Measurements from ENCODE around the gene LCMT1.
A peak's percentile ranks its signal among the peaks of the same experiment; 100 is the strongest.
"Not testable (repeated sequence)": the region's sequence is repeated elsewhere in the genome, so short reads cannot be mapped to it uniquely, and the experiment has no call there.

Gene LCMT1

DNA sequence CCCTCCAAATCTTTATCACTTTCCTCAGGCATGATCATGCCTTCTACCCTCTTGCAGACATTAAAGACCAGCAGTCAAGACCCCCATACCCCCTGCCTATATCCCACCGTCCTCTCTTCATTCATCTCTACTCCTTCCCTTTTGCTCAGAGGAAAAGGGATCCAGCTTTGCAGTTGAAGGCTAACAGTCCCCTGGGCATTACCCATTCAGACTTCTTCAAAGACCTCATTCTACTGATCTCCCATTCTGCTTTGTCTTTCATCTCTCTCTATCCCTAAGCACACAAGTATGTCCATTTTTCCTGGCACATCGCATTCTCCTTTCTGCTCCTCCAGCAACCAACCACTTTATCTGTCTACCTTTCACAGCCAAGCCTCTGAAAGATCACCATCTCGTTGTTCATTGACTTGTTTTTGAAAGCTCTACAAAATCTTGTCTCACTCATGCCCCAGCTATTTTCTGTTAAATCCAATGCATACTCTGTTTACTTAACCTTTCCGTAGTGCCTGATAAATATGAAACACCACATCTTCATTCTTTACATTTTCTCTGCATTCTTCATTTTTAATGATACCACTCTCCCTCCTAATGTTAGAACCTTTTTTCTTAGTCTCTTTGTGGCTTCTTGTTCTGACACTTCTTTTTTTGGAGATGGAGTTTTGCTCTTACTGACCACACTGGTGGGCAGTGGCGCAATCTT lies 14.1 kb upstream of the LCMT1 start:
- no peak for DNase-seq

DNA sequence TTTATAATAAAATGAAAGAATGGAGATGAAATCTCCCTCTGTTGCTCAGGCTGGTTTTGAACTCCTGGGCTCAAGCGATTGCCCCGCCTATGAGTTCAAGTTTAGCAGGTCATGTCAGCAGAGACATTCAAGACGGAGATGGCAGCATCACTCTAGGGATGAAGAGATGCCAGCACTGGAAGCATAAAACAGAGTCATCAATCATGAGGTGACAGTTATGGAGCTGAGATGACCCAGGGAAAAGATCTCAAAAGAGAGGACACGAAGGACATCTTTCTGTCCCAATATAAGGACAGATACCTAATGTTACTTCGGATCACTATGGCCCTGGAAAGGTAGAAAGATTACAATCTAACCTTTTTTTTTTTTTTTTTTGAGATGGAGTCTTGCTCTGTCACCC lies 11.0 kb upstream of the LCMT1 start:
- DNase-seq: no peak

DNA sequence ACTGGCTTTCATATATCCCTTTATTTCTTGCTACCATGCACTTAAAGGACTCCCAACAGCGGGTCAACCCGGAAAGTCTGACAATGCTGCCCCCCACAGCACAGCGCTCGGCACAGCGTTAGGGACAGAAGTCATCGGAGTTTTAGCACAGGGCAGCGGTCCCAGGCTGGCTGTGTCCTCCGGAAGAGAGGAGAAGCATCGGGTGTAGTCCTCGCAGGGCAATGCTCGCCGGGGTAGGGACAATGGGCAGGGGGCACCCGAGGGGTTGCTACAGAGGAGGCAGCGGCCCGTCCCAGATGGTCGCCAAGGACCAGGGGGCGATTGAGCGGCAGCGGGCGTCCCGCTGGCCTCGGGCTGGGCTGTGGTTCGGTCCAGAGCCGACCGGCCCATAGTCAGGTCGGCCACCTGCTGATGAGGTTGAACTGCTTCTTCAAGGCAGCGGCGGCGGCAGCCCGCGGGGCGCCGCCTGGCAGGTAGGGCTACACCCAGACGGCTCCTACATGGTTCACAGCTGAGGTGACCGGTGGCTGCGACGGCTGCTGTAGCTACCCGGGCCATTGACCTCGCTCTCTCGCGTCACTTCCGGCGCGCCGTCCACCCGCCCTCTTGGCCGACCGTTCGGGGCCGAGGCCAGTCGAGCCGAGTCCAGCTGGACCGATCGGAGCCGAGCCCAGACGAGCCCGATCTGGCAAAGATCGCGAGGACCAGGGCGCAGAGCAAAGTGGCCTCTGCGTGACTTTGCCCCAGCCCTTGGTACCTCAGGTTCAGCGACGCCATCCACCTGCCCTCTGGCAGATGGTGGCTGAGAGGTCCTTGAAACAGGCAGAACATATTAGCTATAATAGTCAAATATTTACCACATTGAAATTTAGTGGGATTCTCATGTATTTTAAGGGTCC lies 4.7 kb upstream of the LCMT1 start:
- peak; percentile 83 for DNase-seq

DNA sequence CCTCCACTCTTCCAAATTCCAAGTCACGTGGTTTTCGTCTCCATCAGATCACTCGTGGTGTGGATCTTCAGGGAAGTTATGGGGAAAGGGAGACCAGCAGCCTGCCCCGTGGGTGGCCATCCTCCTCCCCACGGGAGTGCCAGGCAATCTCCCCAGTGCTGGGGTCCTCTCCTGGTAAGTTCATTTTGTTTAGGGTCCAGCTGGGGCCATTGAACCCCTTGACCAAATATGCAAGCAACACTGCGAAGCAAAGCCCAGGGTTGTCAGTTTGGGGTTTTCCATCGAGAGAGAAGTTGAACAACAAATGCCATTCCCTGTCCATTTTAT lies 4.1 kb upstream of the LCMT1 start:
- no peak for DNase-seq

DNA sequence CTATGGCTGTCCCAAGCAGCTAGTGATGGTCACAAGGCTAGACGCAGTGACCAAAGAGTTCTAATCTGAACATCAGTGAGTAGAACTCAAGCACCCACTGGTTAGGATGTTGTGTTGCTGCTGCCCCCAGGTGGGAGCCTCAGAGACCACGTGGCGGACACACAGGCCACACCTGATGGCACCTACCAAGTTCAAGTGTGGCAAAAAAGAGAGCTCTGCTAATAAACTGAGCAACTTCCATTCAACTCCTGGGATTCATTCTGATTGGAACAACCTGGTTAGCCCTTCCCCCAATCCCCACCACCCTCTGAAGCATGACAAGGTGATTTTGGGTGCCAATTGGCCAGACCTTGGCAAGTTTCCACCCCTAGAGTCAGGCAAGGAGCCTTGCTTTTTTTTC lies 3.5 kb upstream of the LCMT1 start:
- DNase-seq: peak; percentile 62

DNA sequence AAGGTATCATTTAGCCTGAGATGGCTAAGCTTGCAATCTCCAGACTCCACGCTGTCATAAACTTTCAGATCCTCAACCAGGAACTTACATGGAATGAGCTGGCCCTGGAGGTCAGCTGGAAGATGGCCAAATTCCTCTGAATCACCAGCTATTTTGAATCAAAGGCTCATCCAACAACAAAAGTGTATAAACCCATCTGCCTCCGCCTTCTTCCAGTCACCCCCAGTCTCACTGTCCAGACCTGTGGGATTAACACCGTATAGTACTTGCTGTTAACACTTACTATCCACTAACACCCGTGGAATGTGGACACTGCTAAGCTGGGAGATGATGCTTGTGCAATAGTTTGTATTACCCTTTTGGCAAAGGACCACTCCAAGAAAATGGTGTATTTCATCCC lies 1.9 kb upstream of the LCMT1 start:
- DNase-seq: no peak

DNA sequence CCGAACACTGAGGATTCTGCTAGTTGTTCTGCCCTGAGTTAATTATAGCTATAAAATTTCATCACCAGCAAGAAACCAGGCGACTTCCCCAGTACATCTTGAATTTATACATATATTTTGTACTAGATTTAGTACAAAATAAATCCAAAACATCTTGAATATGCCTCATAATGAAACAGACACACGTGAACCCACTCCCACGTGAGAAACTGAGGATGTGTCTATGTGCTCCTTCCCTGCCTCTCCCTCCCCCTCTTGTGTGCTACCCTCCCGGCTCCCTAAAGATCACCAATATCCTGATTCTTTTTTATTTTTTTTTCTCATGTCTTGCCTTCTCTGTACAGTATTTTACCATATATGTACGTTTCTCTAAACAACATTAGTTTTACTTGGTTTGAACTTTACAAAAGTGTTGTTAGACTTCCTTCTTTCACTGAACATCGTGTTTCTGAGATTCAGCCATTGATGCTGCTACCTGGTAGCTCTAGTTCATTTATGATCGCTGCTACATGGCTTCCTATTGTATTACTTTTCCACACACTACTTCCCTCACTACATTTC lies 1.1 kb upstream of the LCMT1 start:
- DNase-seq: peak; percentile 14

DNA sequence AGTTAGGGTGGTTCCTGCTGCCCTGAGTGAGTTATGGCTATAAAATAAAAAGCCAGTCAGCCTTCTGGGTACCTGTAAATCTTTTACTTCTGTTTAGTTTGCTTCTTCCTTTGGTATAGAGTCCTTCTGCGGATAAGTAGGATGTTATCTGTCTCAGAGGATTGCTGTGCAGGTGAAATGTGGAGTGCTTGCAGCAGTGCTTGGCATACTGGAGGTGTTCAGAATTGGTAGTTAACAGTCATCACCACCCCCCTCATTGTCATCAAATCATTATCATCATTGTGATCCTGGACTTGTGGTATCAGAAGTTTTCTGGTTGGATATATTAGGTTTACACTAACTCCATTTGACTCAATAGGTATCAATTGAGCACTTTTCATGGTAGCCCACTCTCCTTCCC lies 2.6 kb downstream of the LCMT1 start:
- no peak for DNase-seq

DNA sequence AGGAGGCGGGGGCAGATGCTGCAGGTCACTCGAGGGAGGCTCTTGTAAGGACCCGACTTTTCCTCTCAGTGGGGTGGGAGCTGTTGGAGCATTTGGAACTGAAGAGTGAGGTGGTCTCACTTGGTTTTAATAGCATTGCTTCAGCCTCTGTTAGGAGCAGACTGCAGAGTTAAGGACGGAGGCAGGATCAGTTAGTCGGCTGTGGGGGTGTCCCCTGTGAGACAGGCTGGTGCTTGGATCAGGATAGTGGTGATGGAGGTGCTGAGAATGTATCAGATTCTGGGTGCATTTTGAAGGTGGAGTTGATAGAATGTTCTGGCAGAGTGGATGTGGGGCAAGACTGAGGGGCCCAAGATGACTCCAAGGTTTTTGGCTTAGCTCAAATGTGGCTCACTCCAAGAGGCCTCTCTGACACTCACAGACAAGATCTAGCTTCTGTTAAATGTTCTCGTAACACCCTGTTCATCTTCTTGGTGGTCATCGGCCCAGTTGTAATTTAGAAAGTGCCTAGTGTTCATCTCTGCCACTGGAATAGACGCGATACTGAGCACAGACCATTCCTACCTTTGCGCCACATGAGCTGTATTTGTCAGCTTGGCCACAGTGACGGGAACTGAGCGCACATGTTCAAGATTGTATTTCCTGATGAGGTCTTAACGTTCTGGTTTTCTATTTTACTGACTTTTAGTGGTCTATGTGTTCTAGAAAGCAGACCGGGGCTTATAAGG lies 7.5 kb downstream of the LCMT1 start:
- DNase-seq: no peak

DNA sequence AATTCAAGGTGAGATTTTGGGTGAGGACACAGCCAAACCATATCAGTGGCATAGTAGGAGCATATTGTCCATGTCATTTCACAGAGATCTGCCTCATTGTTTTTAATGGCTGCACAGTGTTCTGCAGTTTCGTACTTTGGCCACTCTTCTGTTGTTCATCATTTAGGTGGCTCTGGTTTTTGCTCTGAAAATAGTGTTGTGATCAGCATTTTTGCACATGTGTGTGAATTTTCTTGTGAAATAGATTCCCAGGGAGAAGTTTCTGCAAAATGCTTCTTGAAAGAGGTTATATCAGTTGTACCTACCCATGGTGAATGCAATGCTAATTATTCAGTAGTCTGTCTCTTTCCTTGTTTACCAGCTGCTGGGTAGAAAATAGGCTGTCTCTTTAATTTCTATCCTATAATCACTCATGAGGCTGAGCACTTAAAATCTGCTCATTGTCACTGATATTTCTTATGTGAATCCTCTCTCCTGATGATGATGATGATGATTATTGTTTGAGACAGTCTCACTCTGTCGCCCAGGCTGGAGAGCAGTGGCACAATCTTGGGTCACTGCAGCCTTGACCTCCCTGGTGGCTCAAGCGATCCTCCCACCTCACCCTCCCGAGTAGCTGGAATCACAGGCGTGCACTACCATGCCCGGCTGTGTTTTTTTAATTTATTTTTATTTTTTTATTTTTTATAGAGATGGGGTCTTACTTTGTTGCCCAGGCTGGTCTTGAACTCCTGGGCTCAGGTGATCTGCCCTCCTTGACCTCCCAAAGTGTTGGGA lies 10.5 kb downstream of the LCMT1 start:
- DNase-seq: no peak

DNA sequence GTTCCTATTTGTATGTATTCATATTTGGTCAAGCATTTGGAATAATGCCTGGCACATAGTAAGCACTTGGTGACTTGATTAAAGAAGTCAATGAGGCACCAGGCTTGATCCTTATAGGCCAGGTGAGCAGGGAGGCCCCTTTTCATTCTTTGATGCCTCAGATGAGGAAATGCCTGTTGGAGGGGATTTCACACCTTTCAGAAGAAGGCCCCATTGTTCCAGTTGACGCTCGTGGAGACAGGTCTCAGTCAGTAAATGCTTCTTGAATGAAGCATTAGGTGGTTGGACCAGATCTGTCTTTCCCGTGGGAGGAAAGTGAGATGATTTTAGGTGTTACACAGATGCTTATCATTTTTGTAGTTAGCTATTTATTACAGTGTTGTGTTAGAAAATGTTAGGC lies 13.0 kb downstream of the LCMT1 start:
- DNase-seq: no peak

DNA sequence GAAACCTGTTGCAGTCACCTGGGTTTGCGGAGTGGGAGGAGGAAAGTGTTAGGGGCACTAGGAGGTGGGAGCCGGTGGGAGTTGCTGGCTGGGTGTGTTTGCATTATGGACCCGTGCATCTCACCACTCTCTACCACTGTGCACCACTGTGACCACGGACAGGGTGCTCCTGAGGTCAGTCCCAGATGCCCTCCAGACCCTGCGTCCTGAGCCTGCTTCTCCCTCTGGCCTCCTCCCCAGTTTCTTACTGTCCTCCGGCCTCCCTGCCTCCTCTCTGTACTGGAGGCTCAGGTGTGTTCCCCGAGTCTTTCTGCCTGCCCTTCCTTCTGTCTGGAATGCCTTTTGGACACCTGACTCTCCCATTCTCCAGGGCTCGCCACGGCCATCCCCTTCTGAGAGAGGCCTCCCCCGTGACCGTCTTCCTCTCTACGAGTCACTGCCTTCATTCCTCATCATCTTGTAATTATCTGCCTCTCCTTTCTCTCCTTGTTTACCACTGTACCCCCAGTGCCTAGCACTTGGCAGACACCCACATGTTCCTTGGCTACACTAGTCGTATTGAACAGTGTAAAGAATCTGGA lies 14.6 kb downstream of the LCMT1 start:
- DNase-seq: not testable (repeated sequence)

DNA sequence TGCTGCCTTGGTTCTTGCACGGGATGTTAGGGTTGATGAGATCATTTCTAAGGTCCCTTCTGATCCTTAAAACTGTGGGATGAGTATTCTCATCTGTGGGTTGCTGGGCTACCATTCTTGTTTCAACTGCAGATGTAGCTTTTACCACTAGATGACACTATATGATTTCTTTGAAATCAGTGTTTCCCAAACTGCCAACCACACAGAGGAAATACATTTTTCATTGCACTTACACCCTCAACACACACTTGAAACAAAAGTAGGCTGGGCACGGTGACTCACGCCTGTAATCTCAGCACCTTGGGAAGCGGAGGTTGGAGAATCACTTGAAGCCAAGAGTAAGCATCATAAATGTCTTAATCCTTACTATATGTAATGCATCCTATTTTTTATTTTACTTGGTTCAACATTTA lies 15.3 kb downstream of the LCMT1 start:
- DNase-seq: peak; percentile 44

DNA sequence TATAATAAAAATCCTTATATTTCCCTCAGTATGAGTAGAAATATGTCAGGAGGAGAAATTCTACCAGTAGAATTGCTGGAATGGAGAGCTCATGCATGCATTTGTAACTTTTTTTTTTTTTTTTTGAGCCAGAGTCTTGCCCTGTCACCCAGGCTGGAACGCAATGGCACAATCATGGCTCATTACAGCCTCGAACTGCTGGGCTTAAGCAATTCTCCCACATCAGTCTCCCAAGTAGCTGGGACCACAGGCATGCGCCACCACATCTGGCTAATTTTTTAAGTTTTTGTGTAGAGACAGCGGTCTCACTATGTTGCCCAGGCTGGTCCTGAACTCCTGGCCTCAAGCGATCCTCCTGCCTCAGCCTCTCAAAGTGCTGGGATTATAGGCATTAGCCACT lies 21.2 kb downstream of the LCMT1 start:
- DNase-seq: not testable (repeated sequence)

DNA sequence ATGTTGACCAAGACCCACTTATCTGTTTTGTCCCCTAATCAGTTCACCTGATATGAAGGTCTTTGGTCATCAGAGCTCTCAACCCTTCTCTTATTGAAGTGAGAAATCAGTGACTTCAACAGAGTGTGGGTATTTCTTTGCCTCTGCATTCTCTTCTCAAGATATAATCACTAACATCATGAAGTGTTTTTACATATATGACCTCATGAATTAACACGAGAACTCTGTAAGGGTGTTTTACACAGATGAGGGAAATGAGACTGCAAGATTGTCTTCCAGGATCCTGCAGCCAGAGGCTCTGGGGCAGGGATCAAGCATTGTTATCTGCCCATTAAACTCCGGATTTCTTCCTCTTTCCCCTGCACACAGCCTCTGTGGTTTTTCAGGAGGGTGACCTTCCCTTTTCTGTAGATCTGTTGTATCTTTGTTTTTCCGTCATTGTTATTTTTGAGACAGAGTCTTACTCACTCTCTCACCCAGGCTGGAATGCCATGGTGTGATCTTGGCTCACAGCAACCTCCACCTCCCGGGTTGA lies 22.7 kb downstream of the LCMT1 start:
- DNase-seq: no peak

DNA sequence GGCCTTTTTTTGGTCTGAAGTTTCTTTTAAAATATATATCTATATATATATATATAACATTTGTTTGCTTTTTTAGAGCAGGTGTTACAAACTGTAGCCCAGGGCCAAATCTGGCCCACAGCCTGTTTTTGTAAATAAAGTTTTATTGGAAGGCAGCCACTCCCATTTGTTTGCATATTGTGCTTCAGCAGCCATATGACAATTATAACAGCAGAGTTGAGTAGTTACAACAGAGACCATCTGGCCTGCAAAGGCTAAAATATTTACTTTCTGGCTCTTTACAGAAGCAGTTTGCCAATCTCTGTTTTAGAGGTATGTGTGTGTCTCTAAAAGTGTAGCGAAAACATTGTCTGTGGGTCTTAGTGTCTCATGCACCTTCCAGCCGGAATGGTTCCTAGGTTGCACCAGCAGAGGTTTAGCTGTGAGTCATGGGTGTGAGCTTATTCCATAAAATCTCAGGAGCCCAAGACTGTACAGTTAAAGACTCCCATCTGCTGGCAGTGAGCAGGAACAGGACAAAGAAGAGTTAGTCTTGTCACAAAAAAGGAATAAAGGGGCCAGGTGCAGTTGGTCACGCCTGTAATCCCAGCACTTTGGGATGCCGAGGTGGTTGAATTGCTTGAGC lies 23.8 kb downstream of the LCMT1 start:
- DNase-seq: no peak

DNA sequence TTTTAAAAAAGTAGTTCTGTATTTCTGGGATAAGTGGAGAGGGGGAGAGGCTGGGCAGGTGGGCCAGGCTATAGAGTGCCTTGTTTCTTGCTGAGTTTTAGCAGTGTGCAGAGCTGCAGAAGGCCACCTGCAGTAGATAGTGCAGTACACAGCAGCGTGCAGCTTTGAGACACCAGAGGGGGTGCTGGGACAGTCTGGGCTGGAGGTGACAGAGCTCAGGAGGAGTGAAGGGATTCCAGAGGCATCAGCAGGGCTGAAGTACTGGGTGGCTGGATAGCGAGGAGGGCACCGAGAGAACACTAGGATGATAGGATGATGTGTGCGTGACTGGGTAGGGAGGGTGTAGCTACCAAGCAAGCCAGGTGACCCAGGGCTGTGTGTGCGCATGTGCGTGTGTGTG lies 26.6 kb downstream of the LCMT1 start:
- DNase-seq: no peak

DNA sequence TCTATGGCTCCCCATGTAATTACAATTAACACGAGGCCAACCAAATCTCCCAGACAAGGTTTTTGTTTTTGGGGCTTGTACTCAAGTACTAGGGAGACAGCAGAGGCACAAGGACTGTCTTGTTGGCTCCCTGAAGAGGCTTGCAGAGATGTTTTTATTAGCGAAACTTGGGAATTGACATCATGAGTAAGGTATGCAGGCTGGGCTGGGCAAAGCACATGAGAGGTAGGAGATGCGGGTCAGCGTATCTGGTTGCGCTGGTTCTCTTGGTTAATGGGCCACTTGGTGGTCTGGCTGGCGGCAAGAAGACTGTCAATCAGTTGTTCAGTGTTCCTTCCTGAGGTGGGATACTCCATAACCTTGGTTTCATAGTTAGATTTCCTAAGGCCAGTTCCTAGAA lies 28.9 kb downstream of the LCMT1 start:
- DNase-seq: no peak

DNA sequence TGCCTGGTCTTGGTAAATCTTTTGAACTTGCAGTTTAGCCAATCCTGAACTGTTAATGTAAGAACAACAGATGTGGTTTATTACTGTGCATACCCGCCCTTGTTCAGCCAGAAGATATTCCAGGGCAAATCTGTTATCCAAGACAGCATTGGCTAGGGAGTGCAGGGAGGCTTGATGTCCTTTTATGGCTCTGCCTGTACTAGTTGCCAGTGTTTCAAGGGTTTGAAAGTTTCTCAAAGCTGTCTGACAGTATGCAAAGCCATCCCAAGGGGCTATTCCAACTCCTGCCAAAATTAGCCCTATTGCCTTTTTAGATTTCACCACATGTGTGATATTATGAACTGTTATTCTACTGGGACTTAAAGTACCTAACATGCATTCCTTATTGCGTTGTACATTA lies 30.1 kb downstream of the LCMT1 start:
- DNase-seq: no peak

DNA sequence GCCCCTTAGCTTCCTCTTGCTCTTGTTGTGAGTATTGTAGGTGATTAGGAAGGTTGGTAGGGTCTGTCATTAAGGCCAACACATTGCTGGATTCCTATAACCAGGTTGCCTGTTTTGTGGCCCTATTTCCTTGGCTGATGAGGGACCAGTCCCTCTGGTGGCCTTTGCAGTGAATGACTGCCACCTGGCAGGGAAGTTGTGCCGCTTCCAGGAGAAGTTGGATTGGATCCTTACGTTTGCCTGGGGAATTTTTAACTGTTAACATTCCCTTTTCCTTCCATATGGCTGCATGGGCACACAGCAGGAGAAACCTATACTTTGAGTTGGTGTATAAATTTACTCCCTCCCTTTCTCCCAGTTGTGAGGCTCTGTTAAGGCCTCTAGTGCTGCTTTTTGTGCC lies 32.4 kb downstream of the LCMT1 start:
- no peak for DNase-seq

DNA sequence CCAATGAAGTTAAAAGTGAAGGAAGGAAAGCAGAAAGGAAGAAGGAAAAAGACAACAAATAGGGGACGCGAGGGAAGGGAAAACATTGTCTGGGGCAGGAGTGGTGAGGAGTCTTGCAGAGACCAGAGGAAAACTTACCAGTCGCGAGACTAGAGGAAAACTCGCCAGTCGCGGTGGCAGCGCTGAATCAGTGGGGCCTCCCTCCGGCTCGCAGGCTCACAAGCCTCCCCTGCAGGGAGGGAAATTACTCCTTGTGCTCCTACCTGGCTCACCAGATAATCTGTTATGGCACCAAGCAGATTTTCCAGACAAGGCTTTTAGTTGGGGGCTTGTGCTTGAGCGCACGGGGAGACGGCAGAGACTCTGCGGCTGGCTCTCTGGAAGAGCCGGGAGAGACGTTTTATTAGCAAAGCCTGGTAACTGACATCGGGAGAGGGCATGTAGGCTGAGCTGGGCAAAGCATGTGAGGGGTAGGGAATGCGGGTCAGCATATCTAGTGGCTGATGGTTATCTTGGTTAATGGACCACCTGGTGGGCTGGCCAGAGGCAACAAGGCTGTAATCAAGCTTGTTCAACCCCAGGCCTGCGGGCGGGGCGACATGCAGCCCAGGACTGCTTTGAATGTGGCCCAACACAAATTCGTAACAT lies 37.1 kb downstream of the LCMT1 start:
- DNase-seq: no peak
